ENCODE results near the gene MYH6.
"Not testable (repeated sequence)": the region's sequence is repeated elsewhere in the genome, so short reads cannot be mapped to it uniquely, and the experiment has no call there.

The MYH6 gene

GRCh38 chr14:23407516-23408306, at the start of gene MYH6:
MYH6 (minus strand) TSS chr14:23408273; CDS start chr14:23407223, 1,050 bp downstream.
- DNase-seq = no peak

DNA sequence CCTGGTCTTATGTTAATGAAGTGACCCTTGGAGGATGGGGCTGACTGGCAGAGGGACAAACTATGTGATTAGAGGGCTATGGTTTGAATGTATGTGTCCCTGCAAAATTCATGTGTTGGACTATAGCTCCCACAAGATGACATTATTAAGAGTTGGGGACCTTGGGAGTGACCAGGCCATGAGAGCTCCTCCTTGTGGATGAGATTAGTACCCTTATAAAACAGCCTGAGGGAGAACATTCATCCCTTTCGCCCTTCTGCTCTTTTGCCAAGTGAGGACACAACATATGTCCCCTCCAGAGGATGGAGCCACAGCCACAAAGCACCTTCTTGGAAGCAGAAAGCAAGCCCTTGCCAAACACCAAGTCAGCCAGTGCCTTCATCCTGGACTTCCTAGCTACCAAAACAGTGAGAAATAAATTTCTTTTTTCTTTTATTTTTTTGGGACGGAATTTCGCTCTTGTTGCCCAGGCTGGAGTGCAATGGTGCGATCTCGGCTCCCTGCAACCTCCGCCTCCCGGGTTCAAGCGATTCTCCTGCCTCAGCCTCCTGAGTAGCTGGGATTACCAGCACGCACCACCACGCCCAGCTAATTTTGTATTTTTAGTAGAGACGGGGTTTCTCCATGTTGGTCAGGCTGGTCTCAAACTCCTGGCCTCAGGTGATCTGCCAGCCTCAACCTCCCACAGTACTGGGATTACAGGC, 49.0 kb upstream of the MYH6 start:
- DNase-seq = not testable (repeated sequence)

DNA sequence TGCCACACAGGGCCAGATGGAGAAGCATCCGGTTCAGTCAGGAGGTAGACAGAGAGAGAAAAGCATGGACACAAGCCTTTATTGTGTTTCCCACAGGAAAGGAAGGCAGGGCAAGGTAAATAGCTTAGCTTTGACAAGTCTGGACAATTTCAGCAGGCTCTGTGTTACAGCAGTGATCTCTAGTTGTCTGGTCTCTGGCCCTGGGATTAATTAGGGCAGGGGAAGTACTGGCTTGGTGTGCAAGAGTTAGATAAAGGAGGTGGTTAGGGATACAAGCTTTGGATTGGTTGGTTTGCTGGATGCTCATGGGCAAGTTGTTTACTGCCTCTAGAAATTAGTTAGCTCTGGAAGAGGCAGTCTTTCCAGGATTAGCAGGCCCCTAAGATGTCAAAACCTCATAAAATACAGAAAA, 46.4 kb upstream of the MYH6 start:
- DNase-seq = no peak

GRCh38 chr14:23452237-23452636, 44.2 kb upstream of the MYH6 start:
- DNase-seq = no peak

DNA sequence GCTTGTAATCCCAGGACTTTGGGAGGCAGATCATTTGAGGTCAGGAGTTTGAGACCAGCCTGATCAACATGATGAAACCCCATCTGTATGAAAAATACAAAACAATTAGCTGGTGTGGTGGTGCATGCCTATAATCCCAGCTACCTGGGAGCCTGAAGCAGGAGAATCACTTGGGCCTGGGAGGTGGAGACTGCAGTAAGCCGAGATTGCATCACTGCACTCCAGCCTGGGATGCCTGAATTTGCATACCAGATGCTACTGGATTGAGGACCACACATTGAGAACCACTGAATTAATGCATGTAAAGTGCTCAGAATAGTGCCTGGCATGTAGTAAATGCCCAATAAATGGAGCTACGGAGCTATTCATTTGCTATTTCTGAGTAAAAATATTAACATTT, 42.3 kb upstream of the MYH6 start:
- no peak for DNase-seq

DNA sequence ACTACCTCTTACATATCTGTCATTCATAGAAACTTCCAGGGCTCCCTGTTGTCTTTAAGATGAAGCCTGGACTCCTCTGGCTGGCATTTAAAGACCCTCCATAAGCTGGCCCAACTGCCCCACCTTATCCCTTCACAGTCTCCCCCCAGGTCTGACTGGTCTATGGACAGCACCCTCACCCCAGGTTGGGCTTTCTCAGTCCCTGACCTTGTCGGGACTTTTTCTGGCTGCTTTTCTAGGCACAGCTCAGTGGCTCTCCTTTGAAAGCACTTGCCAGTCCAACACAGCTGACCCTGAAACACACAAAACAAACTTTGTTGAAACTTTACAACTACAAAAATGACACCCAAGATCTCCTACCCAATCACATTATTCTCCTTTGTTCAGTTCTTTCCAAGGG, 41.2 kb upstream of the MYH6 start:
- DNase-seq = no peak

GRCh38 chr14:23447361-23448350, 39.6 kb upstream of the MYH6 start:
- DNase-seq = no peak

GRCh38 chr14:23446291-23446851, 38.3 kb upstream of the MYH6 start:
- DNase-seq = no peak

DNA sequence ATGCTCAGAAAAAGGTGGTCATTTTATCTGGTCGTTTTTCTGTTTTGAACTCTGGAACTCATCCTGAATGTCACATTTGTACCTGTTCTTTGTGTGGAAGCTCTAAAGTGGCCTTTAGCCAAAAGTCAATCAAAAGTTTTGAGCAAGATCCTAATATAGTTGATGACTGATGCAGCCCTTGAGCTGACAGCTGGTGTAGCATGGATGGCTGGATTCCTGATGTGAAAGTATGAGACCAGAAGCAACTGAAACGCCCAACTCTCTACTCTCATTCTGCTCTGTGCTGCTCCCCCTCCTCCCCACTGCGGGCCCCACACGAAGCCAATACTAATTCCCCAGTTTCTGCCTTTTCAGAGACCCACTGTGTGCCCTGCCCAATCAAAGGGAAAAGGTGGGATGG, 37.7 kb upstream of the MYH6 start:
- DNase-seq = no peak

- DNase-seq = no peak
Observed at GRCh38 chr14:23444314-23444713, 36.2 kb upstream of the MYH6 start.

GRCh38 chr14:23443881-23444280, 35.8 kb upstream of the MYH6 start:
- no peak for DNase-seq

DNA sequence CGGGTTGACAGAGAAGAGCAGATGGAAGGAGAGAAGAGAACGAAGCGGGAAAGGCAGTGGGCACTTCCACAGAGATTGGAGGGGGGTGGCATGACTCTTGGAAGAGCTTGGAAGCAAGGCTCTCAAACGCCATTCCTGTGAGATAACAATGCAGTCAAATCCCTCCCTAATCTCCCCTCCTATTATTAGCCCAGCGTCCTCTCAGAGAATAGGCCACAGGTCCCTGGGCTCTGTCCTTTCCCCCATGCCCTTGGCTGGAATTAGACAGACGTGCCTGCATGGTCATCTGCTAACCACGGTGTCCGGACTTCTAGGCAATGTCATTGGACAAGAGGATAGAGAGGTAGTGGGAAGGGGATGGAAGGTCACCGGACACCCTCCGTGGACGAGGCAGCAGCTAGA, 35.3 kb upstream of the MYH6 start:
- DNase-seq = no peak

- no peak for DNase-seq
Observed at GRCh38 chr14:23442721-23443356, 34.8 kb upstream of the MYH6 start.

- DNase-seq = no peak
Observed at GRCh38 chr14:23441076-23441475, 33.0 kb upstream of the MYH6 start.

DNA sequence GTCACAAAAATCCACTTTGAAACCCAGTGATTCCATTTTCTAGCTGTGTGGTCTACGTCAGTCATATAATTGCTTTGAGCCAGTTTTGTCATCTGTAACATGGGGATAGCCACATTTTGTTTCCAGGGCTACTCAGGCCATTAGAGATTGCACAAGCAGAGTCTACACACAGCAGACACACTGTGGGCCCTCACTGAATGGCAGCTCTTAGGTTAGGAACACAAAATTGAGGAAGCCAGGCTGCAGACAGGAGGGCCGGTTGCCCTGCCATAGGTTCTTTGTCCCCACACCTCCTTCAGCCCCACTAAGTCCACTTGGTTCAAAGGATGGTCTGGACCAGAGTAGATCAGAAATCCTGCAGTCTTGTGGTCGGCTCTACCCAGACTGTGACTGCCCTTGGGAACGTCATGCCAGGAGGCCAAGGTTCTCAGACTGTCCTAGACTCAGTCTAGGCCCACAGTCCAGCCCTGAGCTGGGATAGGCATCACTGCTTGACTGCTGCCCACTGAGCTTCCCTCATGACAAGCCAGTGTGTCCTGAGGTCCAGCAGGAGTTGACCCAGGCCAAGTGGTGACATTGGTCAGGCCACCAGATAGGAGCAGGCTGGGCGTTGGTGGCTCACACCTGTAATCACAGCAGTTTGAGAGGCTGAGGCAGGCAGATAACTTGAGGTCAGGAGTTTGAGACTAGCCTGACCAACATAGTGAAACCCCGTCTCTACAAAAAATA, 31.2 kb upstream of the MYH6 start:
- no peak for DNase-seq

DNA sequence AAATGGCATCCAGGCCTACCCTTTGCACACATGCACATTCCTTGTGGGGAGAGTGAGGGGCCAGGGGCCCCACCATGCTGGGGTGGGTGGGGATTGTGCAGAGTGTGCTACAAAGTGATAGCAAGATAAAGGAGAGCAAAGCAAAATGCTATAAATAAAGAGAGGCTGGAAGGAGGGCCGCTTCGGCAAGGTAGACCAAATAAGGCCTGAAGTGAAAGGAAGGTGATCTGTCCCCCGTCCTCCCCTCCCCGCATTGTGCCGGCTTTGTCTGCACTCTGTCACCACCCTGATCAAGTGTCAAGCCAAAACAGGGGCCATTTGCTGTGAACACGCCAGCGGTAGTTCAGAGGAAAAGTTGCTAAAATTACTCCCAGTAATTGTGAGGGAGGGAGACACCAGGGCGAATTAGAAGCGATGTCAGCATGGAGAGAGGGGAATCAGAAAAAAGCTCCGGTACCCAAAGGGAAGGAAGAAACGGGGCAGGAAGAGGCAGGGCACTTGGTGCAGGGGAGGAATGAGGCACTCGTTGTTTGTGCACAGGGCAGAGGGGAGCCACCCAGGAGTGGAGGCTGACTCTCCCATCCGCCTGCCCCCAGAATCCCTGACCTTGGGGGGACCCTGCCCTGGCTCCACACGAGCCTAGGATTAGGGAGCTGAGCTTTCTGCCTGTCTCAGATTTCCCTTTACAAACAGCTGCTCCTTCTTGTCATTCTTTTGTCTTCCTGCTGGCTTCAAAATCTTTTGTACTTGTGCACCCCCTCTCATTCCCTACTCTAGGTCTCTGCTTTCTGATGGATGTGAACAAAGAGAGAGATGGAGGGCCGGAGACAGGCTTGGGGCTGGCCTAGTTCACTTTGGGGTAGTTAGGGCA, 30.3 kb upstream of the MYH6 start:
- DNase-seq = no peak

GRCh38 chr14:23437133-23438100, 29.3 kb upstream of the MYH6 start:
- DNase-seq = no peak

DNA sequence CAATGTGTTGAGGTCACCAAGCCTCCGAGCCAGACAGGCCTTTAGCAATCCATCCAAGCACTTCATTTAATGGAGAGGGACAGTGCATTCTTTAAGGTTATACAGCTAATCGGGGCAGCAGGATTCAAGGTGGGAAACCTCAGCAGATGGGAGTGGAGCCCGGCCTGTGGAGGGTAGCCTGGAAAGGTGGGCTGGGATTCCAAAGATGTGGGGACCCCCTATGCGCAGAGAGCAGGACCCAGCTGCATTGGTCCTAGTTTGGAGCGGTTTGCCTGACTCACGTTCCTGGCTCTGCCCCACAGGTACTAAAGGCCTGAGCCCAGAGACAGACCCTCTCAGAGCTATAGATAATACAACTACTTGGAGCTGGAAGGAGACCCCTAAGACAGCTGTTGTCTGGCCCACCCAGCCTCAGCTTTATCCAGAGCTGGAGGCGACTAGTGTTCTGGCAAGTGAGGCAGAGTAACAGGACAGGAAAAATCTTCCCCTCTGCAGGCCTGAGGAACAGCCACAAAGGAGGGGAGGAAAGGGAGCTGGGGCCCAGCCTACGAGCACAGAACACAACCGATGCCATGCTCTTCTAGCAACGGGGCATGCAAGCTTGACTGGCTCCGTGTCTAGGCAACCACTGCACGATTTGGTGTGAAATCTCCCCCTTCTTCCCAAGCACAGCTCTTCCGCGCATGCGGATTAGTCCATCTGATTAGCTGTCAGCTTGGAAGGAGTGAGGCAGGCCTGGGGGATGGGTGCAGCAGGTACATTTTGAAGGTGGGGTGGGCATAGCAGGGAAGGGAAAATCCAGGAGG, 28.5 kb upstream of the MYH6 start:
- DNase-seq = no peak
